GM12878 (cell line): ENCODE results near the gene FCAMR. TPM values are rescaled to one million over a fixed set of nuclear protein-coding genes. Genes with fewer than 3 reads are reported as not detected.

ENCODE experiments used
- ATAC-seq: fragments of 200-7000 bp; cut with Tn5 transposase; 3 replicates; pipeline ENCODE4 v1.9.1; 2020; ENCODE audit warnings: mild to moderate bottlenecking, moderate library complexity
- BruUV-seq: library from RNA; stranded (reverse); fragments of 400-500 nt; replicated peaks from 2 replicates; lab custom pipeline; 2021; lab: Mats Ljungman, UMichigan
- CTCF ChIA-PET: fragments of 300-600 bp; sonication (Branson Sonifier 250); formaldehyde crosslinking; extraction: SDS; loops from one replicate; lab custom pipeline; 2021; ENCODE audit warnings: inconsistent platforms; lab: Yijun Ruan, JAX
- POLR2A ChIA-PET: fragments of 350-600 bp; formaldehyde crosslinking; extraction: SDS; loops from one replicate; lab custom pipeline; 2021; ENCODE audit warnings: inconsistent platforms; lab: Charles Lee
- RAD21 ChIA-PET: fragments of 300-600 bp; sonication (Branson Sonifier 250); formaldehyde crosslinking; loops from one replicate; lab custom pipeline; 2023; ENCODE audit warnings: antibody characterized with exemption; ENCODE audit not compliant: unreplicated experiment; lab: Charles Lee
- SMC1A ChIA-PET: fragments of 300-600 bp; sonication (Branson Sonifier 250); formaldehyde crosslinking; loops from one replicate; lab custom pipeline; 2023; ENCODE audit not compliant: unreplicated experiment, uncharacterized antibody; lab: Charles Lee
- DNase-seq: peaks from one replicate; pipeline ENCODE4 v3.0.0-alpha.2; 2011; ENCODE audit warnings: low read depth, low spot score
- FAIRE-seq: peaks from 3 replicates; lab custom pipeline; 2011; peaks lifted over from hg19 to GRCh38; lab: Jason Lieb, UNC
- H2AFZ ChIP-seq: 2 replicates; pipeline ENCODE4 v1.6.0; 2011; ENCODE audit warnings: low read depth, low read length, control low read depth; ENCODE audit not compliant: control insufficient read depth
- H3K27ac ChIP-seq: 2 replicates; pipeline ENCODE4 v1.5.1; 2011; ENCODE audit warnings: control low read depth; ENCODE audit not compliant: control insufficient read depth, insufficient read depth
- H3K27me3 ChIP-seq, 2 experiments: replicated peaks in 1 of 2; 2 replicates each; pipeline versions ENCODE4 v1.6.0 to v1.6.1; 2011; ENCODE audit warnings: low read length in 1 of 2; ENCODE audit not compliant: control insufficient read depth in 2 of 2, insufficient read depth in 2 of 2
- H3K36me3 ChIP-seq, 2 experiments: 2 replicates each; pipeline ENCODE4 v1.5.1; 2011; ENCODE audit warnings: low read length in 1 of 2; ENCODE audit not compliant: control insufficient read depth in 2 of 2, insufficient read depth in 2 of 2
- H3K4me1 ChIP-seq: 2 replicates; pipeline ENCODE4 v1.6.1; 2011; ENCODE audit warnings: mild to moderate bottlenecking, low read length, moderate library complexity, mixed read lengths; ENCODE audit not compliant: control insufficient read depth, insufficient read depth
- H3K4me2 ChIP-seq: 2 replicates; pipeline ENCODE4 v1.6.0; 2011; ENCODE audit warnings: control low read depth; ENCODE audit not compliant: control insufficient read depth, insufficient read depth
- H3K4me3 ChIP-seq: fragments of 200-600 bp; sonication (generic); 2 replicates; pipeline ENCODE4 v1.5.1; 2016
- H3K79me2 ChIP-seq: 2 replicates; pipeline ENCODE4 v1.6.0; 2011; ENCODE audit warnings: low read length; ENCODE audit not compliant: control insufficient read depth, insufficient read depth
- H3K9ac ChIP-seq: 2 replicates; pipeline ENCODE4 v1.8.0; 2011; ENCODE audit warnings: low read length, control low read depth, mixed read lengths; ENCODE audit not compliant: control insufficient read depth, insufficient read depth
- H3K9me3 ChIP-seq: replicated peaks from 3 replicates; pipeline ENCODE4 v1.5.1; 2011; ENCODE audit warnings: mild to moderate bottlenecking, low read length; ENCODE audit not compliant: control insufficient read depth, insufficient read depth
- H4K20me1 ChIP-seq: 2 replicates; pipeline ENCODE4 v1.6.0; 2011; ENCODE audit not compliant: control insufficient read depth, insufficient read depth
- BRCA1 ChIP-seq: IDR thresholded peaks from 2 replicates; pipeline ENCODE4 v1.6.1; 2011; ENCODE audit warnings: low read depth, low read length, improper control_type of control experiment
- EP300 ChIP-seq, 2 experiments: fragments of 150-350 bp in 1 of 2; IDR thresholded peaks; 2 replicates each; pipeline ENCODE4 v1.6.1; 2011 to 2012; ENCODE audit warnings: low read depth in 2 of 2, low read length in 2 of 2, borderline replicate concordance in 1 of 2, improper control_type of control experiment in 1 of 2, inconsistent platforms in 1 of 2; ENCODE audit not compliant: control insufficient read depth in 1 of 2
- POLR2A ChIP-seq: IDR thresholded peaks from 2 replicates; pipeline ENCODE4 v1.6.1; 2011; ENCODE audit warnings: low read depth, mild to moderate bottlenecking, low read length
- SPI1 ChIP-seq: IDR thresholded peaks from 2 replicates; pipeline ENCODE4 v1.6.1; 2011; ENCODE audit warnings: low read depth, mild to moderate bottlenecking, low read length, moderate library complexity, borderline replicate concordance; ENCODE audit not compliant: insufficient read depth
- WGBS: methylation state at CpG from one replicate; pipeline ENCODE4 v1.1.6; 2016; ENCODE audit warnings: low lambda C conversion rate; ENCODE audit not compliant: insufficient replicate concordance, insufficient coverage; ENCODE audit errors: missing lambda C conversion rate; 5-methylcytosine and 5-hydroxymethylcytosine counted together
- in situ Hi-C: fragments of 300-500 bp; cut with MboI; formaldehyde crosslinking; loops from 9 replicates; pipeline ENCODE4 v1.14.3; 2018; ENCODE audit warnings: mixed read lengths
- intact Hi-C: fragments of 100-400 bp; cut with micrococcal nuclease; formaldehyde crosslinking; loops from one replicate; pipeline ENCODE4 v1.14.2; 2022; ENCODE audit not compliant: unreplicated experiment
- polyA plus RNA-seq, 11 experiments: library from polyadenylated mRNA; depleted of rRNA in 4 of 11; unstranded in 6 of 11; stranded (reverse) in 5 of 11; fragments of >200 nt; fragmentation: Nextera tagmentation in 4 of 11; fragmentation: Illumina TruSeq in 1 of 11; extraction: Ambion mirVana in 4 of 11; extraction: Trizol in 1 of 11; gene quantifications; 1 replicate in 1 of 11; 2 replicates in 10 of 11; pipeline versions ENCODE4 v1.2.1 to v1.2.3, GENCODE V29; 2011 to 2016; ENCODE audit warnings: inconsistent platforms in 2 of 11, missing spikeins in 2 of 11, low read depth in 1 of 11
- total RNA-seq, 4 experiments: library from RNA; depleted of rRNA in 3 of 4; stranded (reverse); fragments of >200 nt in 3 of 4; fragmentation: Illumina TruSeq in 1 of 4; extraction: Trizol in 1 of 4; gene quantifications; 2 replicates each; pipeline versions ENCODE4 v1.2.1 to v1.2.3, GENCODE V29; 2013 to 2021
- TF ChIP-seq, protein P1 (sequence below): fragments of 450-650 bp; IDR thresholded peaks from 2 replicates; pipeline ENCODE4 v1.6.1; 2018; ENCODE audit warnings: borderline replicate concordance, mild to moderate bottlenecking; ENCODE audit not compliant: partially characterized antibody
- TF ChIP-seq, protein P2 (sequence below): fragments of 450-650 bp; IDR thresholded peaks from 2 replicates; pipeline ENCODE4 v1.6.1; 2016; ENCODE audit warnings: mild to moderate bottlenecking, moderate library complexity, borderline replicate concordance

The FCAMR gene
- total and polyA plus RNA-seq, 10 of the 15 experiments (the other 5 are each of a cell fraction or from before 2014, with no cell fraction given): 0.04 to 0.15 (median 0.06) TPM; not detected in 3

DNA sequence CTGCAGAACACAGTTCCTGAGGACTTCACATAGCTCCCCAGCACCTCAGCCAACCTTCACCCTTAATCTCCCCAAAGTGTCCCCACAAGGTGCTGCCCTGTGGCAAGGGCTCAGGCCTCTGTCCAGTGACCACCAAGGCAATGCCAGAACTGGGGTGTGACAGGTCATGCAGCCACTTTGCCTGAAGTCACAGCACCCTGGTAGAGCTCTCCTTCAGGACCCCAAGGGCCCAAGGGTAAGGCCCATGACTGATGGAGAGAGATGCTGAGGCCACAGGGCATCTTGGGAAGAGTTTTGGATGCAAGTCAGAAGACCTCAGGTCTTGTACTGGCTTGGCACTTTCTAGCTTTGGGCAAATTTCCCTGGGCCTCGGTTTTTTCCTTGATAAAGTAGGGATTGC is 47.7 kb downstream of the FCAMR start:
- 5% methylated on average over 1 of the region's 1 CpG for whole genome bisulfite sequencing
- H3K27me3 ChIP-seq: no peaks in the 10 kb centered on the region
- no peaks in the 10 kb centered on the region; a peak in 1 of 4 replicates for H3K36me3 ChIP-seq
- peak overlapping the region; percentile 86 for H3K4me3 ChIP-seq
- no peaks in the 10 kb centered on the region for H4K20me1 ChIP-seq
- no peak overlapping the region for H2AFZ ChIP-seq
- DNase-seq (no peak), FAIRE-seq (no peak), ATAC-seq (no peak)
- intact Hi-C loops (loop anchor here (5.0 kb wide), 2 partner anchors 205 to 240 kb away; partner anchors contain the start of gene MAPKAPK2), in situ Hi-C loops (loop anchor here (10.0 kb wide), 1 partner anchor 412 kb away; no protein-coding TSS in a partner anchor)
- TF ChIP-seq SPI1 (no peak), EP300 (IDR thresholded peaks at IDR 0.05; ENCODE audit: borderline replicate concordance in 1 of 2, control insufficient read depth in 1 of 2, low read depth in 2 of 2, low read length in 2 of 2) (no peak), POLR2A (no peak; the same call in 1 of the 2 replicates), BRCA1 (peak; percentile 35; the same call in 1 of the 2 replicates)
- TF ChIP-seq, protein P1, sequence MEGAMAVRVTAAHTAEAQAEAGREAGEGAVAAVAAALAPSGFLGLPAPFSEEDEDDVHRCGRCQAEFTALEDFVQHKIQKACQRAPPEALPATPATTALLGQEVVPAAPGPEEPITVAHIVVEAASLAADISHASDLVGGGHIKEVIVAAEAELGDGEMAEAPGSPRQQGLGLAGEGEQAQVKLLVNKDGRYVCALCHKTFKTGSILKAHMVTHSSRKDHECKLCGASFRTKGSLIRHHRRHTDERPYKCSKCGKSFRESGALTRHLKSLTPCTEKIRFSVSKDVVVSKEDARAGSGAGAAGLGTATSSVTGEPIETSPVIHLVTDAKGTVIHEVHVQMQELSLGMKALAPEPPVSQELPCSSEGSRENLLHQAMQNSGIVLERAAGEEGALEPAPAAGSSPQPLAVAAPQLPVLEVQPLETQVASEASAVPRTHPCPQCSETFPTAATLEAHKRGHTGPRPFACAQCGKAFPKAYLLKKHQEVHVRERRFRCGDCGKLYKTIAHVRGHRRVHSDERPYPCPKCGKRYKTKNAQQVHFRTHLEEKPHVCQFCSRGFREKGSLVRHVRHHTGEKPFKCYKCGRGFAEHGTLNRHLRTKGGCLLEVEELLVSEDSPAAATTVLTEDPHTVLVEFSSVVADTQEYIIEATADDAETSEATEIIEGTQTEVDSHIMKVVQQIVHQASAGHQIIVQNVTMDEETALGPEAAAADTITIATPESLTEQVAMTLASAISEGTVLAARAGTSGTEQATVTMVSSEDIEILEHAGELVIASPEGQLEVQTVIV: no peak
- TF ChIP-seq, protein P2, sequence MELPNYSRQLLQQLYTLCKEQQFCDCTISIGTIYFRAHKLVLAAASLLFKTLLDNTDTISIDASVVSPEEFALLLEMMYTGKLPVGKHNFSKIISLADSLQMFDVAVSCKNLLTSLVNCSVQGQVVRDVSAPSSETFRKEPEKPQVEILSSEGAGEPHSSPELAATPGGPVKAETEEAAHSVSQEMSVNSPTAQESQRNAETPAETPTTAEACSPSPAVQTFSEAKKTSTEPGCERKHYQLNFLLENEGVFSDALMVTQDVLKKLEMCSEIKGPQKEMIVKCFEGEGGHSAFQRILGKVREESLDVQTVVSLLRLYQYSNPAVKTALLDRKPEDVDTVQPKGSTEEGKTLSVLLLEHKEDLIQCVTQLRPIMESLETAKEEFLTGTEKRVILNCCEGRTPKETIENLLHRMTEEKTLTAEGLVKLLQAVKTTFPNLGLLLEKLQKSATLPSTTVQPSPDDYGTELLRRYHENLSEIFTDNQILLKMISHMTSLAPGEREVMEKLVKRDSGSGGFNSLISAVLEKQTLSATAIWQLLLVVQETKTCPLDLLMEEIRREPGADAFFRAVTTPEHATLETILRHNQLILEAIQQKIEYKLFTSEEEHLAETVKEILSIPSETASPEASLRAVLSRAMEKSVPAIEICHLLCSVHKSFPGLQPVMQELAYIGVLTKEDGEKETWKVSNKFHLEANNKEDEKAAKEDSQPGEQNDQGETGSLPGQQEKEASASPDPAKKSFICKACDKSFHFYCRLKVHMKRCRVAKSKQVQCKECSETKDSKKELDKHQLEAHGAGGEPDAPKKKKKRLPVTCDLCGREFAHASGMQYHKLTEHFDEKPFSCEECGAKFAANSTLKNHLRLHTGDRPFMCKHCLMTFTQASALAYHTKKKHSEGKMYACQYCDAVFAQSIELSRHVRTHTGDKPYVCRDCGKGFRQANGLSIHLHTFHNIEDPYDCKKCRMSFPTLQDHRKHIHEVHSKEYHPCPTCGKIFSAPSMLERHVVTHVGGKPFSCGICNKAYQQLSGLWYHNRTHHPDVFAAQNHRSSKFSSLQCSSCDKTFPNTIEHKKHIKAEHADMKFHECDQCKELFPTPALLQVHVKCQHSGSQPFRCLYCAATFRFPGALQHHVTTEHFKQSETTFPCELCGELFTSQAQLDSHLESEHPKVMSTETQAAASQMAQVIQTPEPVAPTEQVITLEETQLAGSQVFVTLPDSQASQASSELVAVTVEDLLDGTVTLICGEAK: peak; percentile 11; the same call in 1 of the 2 replicates
- no TSS peak for BruUV-seq
- peak overlapping the region; percentile 99 for H3K27ac ChIP-seq
- peaks cover 69% of the 10 kb centered on the region for H3K79me2 ChIP-seq
- CTCF ChIA-PET: interaction anchor here (1.3 to 12.9 kb wide), 11 partner anchors 9 to 288 kb away, joined by 3 to 643 read pairs (median 7); partner anchors contain the start of gene FCAMR
- no peaks in the 10 kb centered on the region for H3K9me3 ChIP-seq
- POLR2A ChIA-PET: interaction anchor here (1.1 to 12.2 kb wide), 9 partner anchors 8 to 427 kb away, joined by 3 to 222 read pairs (median 6); partner anchors contain the start of genes IL10 and IL19
- peaks cover 46% of the 10 kb centered on the region for H3K4me1 ChIP-seq
- RAD21 ChIA-PET: interaction anchor here (0.6 to 12.9 kb wide), 11 partner anchors 8 to 1251 kb away, joined by 3 to 371 read pairs (median 6); partner anchors contain the start of genes DYRK3 and IL19
- SMC1A ChIA-PET: interaction anchor here (1.1 to 12.6 kb wide), 9 partner anchors 9 to 288 kb away, joined by 3 to 431 read pairs (median 8); partner anchors contain the start of genes DYRK3, IL10 and IL19
- peak overlapping the region; percentile 94 for H3K9ac ChIP-seq
- peak overlapping the region; percentile 95 for H3K4me2 ChIP-seq
